Gastroesophageal sphincter (tissue), 3 donors: ENCODE measurements around the gene MRTFB.

Experiments
- CTCF ChIP-seq, 4 experiments: fragments of 200-600 bp in 2 of 4; fragments of 450-650 bp in 2 of 4; sonication (generic) in 1 of 4; IDR thresholded peaks; one replicate each; pipeline ENCODE4 v1.5.1; 2017 to 2019; ENCODE audit warnings: antibody characterized with exemption in 4 of 4, mild to moderate bottlenecking in 2 of 4, moderate library complexity in 2 of 4
- POLR2A ChIP-seq, 2 donors: fragments of 450-650 bp; IDR thresholded peaks; one replicate each; pipeline ENCODE4 v1.6.1; 2017; ENCODE audit warnings: antibody characterized with exemption in 2 of 2, mild to moderate bottlenecking in 2 of 2, moderate library complexity in 1 of 2
- POLR2AphosphoS5 ChIP-seq: sonication (generic); formaldehyde crosslinking; IDR thresholded peaks from one replicate; pipeline ENCODE4 v1.6.1; 2017; ENCODE audit warnings: antibody characterized with exemption

DNA sequence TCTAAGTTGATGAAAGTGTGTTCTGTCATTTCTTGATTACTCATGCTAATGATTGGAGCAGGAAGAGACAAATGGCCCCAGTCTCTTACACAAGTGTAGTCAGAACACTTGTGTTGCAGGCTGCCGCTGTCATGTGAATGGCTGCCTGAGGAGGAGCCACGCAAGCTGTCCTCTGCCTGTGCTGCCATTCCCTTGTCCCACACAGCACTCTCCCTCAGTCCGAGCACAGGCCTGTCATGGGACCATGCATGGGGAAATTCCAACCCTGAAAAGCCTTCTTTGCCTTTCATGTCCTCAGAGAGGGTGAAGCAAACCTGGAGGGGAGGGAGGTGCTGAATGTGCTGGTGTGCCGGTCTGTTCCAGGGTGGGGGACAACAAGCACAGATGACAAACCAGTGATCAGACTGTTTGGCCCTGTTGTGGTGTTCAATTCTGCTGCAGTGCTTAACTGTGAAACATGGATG, 109.4 kb downstream of the MRTFB start:
- TF ChIP-seq CTCF (IDR thresholded peaks at IDR 0.05) = no peak
- TF ChIP-seq POLR2A (IDR thresholded peaks at IDR 0.05) = no peak
- no peak for TF ChIP-seq POLR2AphosphoS5
